OCI-LY1 (cell line): Measurements from ENCODE around the gene FAM131A.

Source experiments
- EZH2 ChIP-seq: fragments of 200-600 bp; sonication (generic), shearing (Covaris generic); IDR thresholded peaks from 2 replicates; pipeline ENCODE4 v1.8.0; 2017; ENCODE audit warnings: borderline replicate concordance, mixed run types, mild to moderate bottlenecking, antibody characterized with exemption, low read length, moderate library complexity, mixed read lengths
- TF ChIP-seq, protein P1 (sequence below): fragments of 200-600 bp; sonication (generic), shearing (Covaris generic); IDR thresholded peaks from 2 replicates; pipeline ENCODE4 v1.5.1; 2017; ENCODE audit warnings: mild to moderate bottlenecking, antibody characterized with exemption, low read length, moderate library complexity, mixed read lengths

DNA sequence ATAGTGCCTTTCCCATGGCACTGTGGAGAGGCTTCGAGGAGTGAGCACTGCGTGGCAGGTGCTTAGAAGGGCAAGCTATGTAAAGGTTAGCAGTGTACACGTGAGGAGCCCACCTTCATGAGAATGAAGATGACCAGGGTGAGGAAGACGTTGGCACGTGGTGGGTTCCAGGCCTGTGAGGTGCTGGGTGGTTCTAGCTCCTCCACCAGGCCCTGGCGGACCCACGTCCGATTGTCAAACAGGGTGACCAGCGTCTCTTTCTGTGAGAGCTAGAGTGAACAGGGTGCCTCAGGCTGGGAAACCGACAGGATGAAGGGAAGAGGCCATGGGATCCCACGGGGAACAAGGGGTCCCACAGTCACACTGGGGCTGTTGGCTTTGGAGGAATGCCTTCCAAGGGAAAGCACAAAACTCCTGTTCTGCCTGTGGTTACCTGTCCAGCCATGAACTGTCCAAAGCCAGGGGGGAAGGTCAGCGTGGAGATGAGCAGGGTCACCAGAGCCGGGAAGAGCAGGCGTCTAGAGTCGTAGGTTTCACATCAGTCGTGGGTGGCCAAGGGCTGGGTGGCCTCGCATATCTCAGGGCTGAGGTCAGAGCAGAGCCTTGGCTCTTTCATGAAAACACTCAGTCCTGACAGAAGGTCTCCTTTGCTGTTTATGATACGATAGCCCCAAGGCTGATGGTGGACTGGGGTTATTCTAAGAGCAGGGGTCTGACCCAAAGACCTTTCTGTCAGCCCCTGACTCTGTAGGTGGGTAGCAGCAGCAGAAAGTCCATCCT is 18.1 kb downstream of the FAM131A start:
- TF ChIP-seq, protein P1, sequence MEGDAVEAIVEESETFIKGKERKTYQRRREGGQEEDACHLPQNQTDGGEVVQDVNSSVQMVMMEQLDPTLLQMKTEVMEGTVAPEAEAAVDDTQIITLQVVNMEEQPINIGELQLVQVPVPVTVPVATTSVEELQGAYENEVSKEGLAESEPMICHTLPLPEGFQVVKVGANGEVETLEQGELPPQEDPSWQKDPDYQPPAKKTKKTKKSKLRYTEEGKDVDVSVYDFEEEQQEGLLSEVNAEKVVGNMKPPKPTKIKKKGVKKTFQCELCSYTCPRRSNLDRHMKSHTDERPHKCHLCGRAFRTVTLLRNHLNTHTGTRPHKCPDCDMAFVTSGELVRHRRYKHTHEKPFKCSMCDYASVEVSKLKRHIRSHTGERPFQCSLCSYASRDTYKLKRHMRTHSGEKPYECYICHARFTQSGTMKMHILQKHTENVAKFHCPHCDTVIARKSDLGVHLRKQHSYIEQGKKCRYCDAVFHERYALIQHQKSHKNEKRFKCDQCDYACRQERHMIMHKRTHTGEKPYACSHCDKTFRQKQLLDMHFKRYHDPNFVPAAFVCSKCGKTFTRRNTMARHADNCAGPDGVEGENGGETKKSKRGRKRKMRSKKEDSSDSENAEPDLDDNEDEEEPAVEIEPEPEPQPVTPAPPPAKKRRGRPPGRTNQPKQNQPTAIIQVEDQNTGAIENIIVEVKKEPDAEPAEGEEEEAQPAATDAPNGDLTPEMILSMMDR = no peak
- no peak for TF ChIP-seq EZH2
